K562 (cell line): ENCODE results near the gene KIRREL1. TPM values are rescaled to one million over a fixed set of nuclear protein-coding genes. Genes with fewer than 3 reads are reported as not detected.
A peak's percentile ranks its signal among the peaks of the same experiment; 100 is the strongest.

Experiments
- ATAC-seq: fragments of 200-7000 bp; cut with Tn5 transposase; 3 replicates; pipeline ENCODE4 v1.9.1; 2020; ENCODE audit warnings: moderate library complexity
- BruUV-seq: library from RNA; stranded (reverse); fragments of 400-500 nt; replicated peaks from 2 replicates; lab custom pipeline; 2021; lab: Mats Ljungman, UMichigan
- CTCF ChIA-PET: fragments of 300-600 bp; formaldehyde crosslinking; extraction: SDS; loops from one replicate; lab custom pipeline; 2021; ENCODE audit warnings: low intra/inter-chr PET ratio; lab: Yijun Ruan, JAX
- POLR2A ChIA-PET: fragments of 300-600, 350-650 bp; sonication (Branson Sonifier 250); formaldehyde crosslinking; extraction: SDS; loops from one replicate; lab custom pipeline; 2021; ENCODE audit warnings: antibody characterized with exemption, inconsistent platforms; lab: Yijun Ruan, JAX
- DNase-seq, 4 experiments: peaks; one replicate each; pipeline versions ENCODE4 v3.0.0 to v3.0.0-alpha.2; 2011 to 2018; ENCODE audit warnings: low spot score in 3 of 4, mixed read lengths in 3 of 4; ENCODE audit errors: extremely low read depth in 1 of 4
- FAIRE-seq: peaks from 2 replicates; lab custom pipeline; 2011; peaks lifted over from hg19 to GRCh38; lab: Jason Lieb, UNC
- H2AFZ ChIP-seq: 2 replicates; pipeline ENCODE4 v1.6.0; 2011; ENCODE audit warnings: low read depth, low read length, control low read depth, inconsistent platforms
- H3K27ac ChIP-seq: fragments of 200-600 bp; 3 replicates; pipeline ENCODE4 v1.8.0; 2011; ENCODE audit warnings: low read depth, mild to moderate bottlenecking, control low read depth, inconsistent platforms, low read length, moderate library complexity, mixed read lengths; ENCODE audit errors: extremely low read depth
- H3K27me3 ChIP-seq, 2 experiments: fragments of 300-600 bp in 1 of 2; 2 replicates in 1 of 2; 3 replicates in 1 of 2; pipeline versions ENCODE4 v1.6.0 to v1.8.0; 2011; ENCODE audit warnings: inconsistent platforms in 2 of 2, low read length in 2 of 2, mild to moderate bottlenecking in 1 of 2, mixed read lengths in 1 of 2, moderate library complexity in 1 of 2; ENCODE audit not compliant: control insufficient read depth in 2 of 2, insufficient read depth in 2 of 2
- H3K36me3 ChIP-seq: fragments of 300-600 bp; 3 replicates; pipeline ENCODE4 v1.8.0; 2011; ENCODE audit warnings: mild to moderate bottlenecking, low read length, inconsistent platforms; ENCODE audit not compliant: control insufficient read depth, insufficient read depth
- H3K4me1 ChIP-seq, 2 experiments: fragments of 200-600 bp in 1 of 2; replicated peaks in 1 of 2; 2 replicates in 1 of 2; 3 replicates in 1 of 2; pipeline versions ENCODE4 v1.5.1 to v1.8.0; 2011; ENCODE audit warnings: inconsistent platforms in 2 of 2, low read length in 2 of 2, mild to moderate bottlenecking in 1 of 2, mixed read lengths in 1 of 2, moderate library complexity in 1 of 2; ENCODE audit not compliant: control insufficient read depth in 2 of 2, insufficient read depth in 2 of 2
- H3K4me2 ChIP-seq: 2 replicates; pipeline ENCODE4 v1.6.1; 2011; ENCODE audit warnings: low read length, control low read depth, inconsistent platforms, mixed read lengths; ENCODE audit not compliant: insufficient read depth
- H3K4me3 ChIP-seq: fragments of 200-600 bp; sonication (generic), shearing (Covaris generic); 2 replicates; pipeline ENCODE4 v1.5.1; 2016; ENCODE audit warnings: control low read depth, inconsistent platforms
- H3K79me2 ChIP-seq: fragments of 200-600 bp; 3 replicates; pipeline ENCODE4 v1.8.0; 2011; ENCODE audit warnings: low read length, inconsistent platforms; ENCODE audit not compliant: control insufficient read depth, insufficient read depth
- H3K9ac ChIP-seq, 2 experiments: 2 replicates each; pipeline versions ENCODE4 v1.6.0 to v1.6.1; 2011; ENCODE audit warnings: low read depth in 2 of 2, low read length in 2 of 2, control low read depth in 1 of 2, inconsistent platforms in 1 of 2, mild to moderate bottlenecking in 1 of 2, mixed read lengths in 1 of 2; ENCODE audit not compliant: insufficient read depth in 1 of 2
- H3K9me1 ChIP-seq: one replicate; pipeline ENCODE4 v1.6.0; 2011; ENCODE audit warnings: inconsistent platforms, mild to moderate bottlenecking, low read length, moderate library complexity; ENCODE audit not compliant: control insufficient read depth, insufficient read depth
- H3K9me3 ChIP-seq: replicated peaks from 2 replicates; pipeline ENCODE4 v1.5.1; 2011; ENCODE audit warnings: low read depth, low read length, inconsistent platforms; ENCODE audit not compliant: control insufficient read depth, insufficient read depth
- H4K20me1 ChIP-seq: replicated peaks from 2 replicates; pipeline ENCODE4 v1.6.1; 2011; ENCODE audit warnings: low read length, inconsistent platforms, mixed read lengths; ENCODE audit not compliant: control insufficient read depth, insufficient read depth
- ARID1B ChIP-seq: fragments of 450-650 bp; IDR thresholded peaks from 2 replicates; pipeline ENCODE4 v1.6.1; 2016; ENCODE audit warnings: antibody characterized with exemption, mild to moderate bottlenecking, inconsistent platforms
- NCOA6 ChIP-seq: fragments of 450-650 bp; IDR thresholded peaks from 2 replicates; pipeline ENCODE4 v1.6.1; 2017; ENCODE audit warnings: mild to moderate bottlenecking
- NFIC ChIP-seq: fragments of 450-650 bp; IDR thresholded peaks from 2 replicates; pipeline ENCODE4 v1.6.1; 2017; ENCODE audit warnings: mild to moderate bottlenecking, inconsistent platforms
- NFIX ChIP-seq: fragments of 250-450 bp; sonication (Bioruptor Pico); IDR thresholded peaks from 2 replicates; pipeline ENCODE4 v1.4.0; 2020; ENCODE audit warnings: low read depth, mild to moderate bottlenecking, moderate library complexity
- NRF1 ChIP-seq, 2 experiments: fragments of 450-650 bp; IDR thresholded peaks in 1 of 2; conservative IDR thresholded peaks in 1 of 2; 2 replicates each; pipeline ENCODE4 v1.6.1; 2014; ENCODE audit warnings: mild to moderate bottlenecking in 2 of 2
- POLR2AphosphoS2 ChIP-seq: IDR thresholded peaks from 2 replicates; pipeline ENCODE4 v1.6.1; 2012; ENCODE audit warnings: low read length, improper control_type of control experiment
- PTRF ChIP-seq: fragments of 450-650 bp; IDR thresholded peaks from 2 replicates; pipeline ENCODE4 v1.6.1; 2016; ENCODE audit warnings: mild to moderate bottlenecking, missing genetic modification characterization, missing compliant biosample characterization
- ZNF445 ChIP-seq: fragments of 250-450 bp; sonication (Bioruptor Pico); IDR thresholded peaks from 2 replicates; pipeline ENCODE4 v1.4.0; 2020; ENCODE audit warnings: low read depth, mild to moderate bottlenecking, moderate library complexity
- ZNF668 ChIP-seq: fragments of 250-450 bp; sonication (Bioruptor Pico); IDR thresholded peaks from 2 replicates; pipeline ENCODE4 v1.8.0; 2022; ENCODE audit warnings: mild to moderate bottlenecking, inconsistent platforms
- WGBS: fragments of 100-300 bp; shearing (Covaris generic); methylation state at CpG from one replicate; pipeline ENCODE4 v1.1.6; 2016; ENCODE audit warnings: low coverage, mixed read lengths; ENCODE audit not compliant: insufficient coverage; ENCODE audit errors: missing lambda C conversion rate; 5-methylcytosine and 5-hydroxymethylcytosine counted together
- in situ Hi-C: fragments of 300-500 bp; cut with MboI; formaldehyde crosslinking; loops from 4 replicates; pipeline ENCODE4 v1.15.0; 2018; ENCODE audit warnings: inconsistent platforms, mixed read lengths
- intact Hi-C: fragments of 100-400 bp; cut with micrococcal nuclease; formaldehyde crosslinking; loops from 2 replicates; pipeline ENCODE4 v1.14.2; 2022
- polyA plus RNA-seq, 8 experiments: library from polyadenylated mRNA; depleted of rRNA in 4 of 8; stranded (reverse) in 5 of 8; unstranded in 3 of 8; fragments of >200 nt; fragmentation: Nextera tagmentation in 2 of 8; fragmentation: Illumina TruSeq in 1 of 8; extraction: Ambion mirVana in 2 of 8; extraction: Trizol in 1 of 8; gene quantifications; 2 replicates each; pipeline versions ENCODE4 v1.2.1 to v1.2.3, GENCODE V29; 2011 to 2014; ENCODE audit warnings: inconsistent platforms in 1 of 8, missing spikeins in 1 of 8
- total RNA-seq, 7 experiments: library from RNA; depleted of rRNA in 6 of 7; stranded (reverse); fragments of >200 nt in 6 of 7; fragmentation: Illumina TruSeq in 2 of 7; extraction: Trizol in 2 of 7; gene quantifications; 2 replicates each; pipeline versions ENCODE4 v1.2.1 to v1.2.3, GENCODE V29; 2011 to 2021; ENCODE audit warnings: low replicate concordance in 1 of 7
- TF ChIP-seq, protein P1 (sequence below): fragments of 450-650 bp; IDR thresholded peaks from 2 replicates; pipeline ENCODE4 v1.6.1; 2016; ENCODE audit warnings: antibody characterized with exemption
- TF ChIP-seq, protein P2 (sequence below): fragments of 250-450 bp; sonication (Bioruptor Pico); IDR thresholded peaks from 2 replicates; pipeline ENCODE4 v1.8.0; 2022; ENCODE audit warnings: inconsistent platforms

The KIRREL1 gene
- total and polyA plus RNA-seq, 9 of the 15 experiments (the other 6 are each of a cell fraction or from before 2014, with no cell fraction given): under 0.01 to 0.22 (median 0.03) TPM; not detected in 3

DNA sequence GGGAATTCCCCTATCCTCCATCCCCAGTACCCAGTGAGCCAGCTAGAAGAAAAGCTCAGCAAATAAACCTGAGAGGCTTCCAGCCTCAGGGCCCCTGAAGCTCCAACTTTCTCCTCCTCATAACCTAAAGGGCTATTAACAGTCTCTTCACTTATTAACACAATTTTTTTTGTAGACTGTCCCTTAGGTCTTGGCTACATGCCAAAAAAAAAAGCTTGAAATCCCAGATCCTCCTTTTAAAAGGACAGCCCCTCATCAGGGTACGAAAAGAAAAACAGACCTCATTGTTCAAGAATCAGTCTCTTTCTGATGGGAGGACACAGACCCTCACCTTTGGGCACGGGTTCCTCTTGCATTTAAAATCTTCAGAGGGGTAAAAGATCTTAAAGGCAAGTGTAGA lies 114.5 kb downstream of the KIRREL1 start:
- CTCF ChIA-PET: no interaction called here
- FAIRE-seq (no peak), ATAC-seq (no peak), DNase-seq (no peak)
- Histone ChIP-seq H3K79me2 (no peaks in the 10 kb centered on the region), H3K27ac (no peak overlapping the region), H2AFZ (no peak overlapping the region), H4K20me1 (no peaks in the 10 kb centered on the region), H3K4me1 (no peaks in the 10 kb centered on the region), H3K4me3 (no peak overlapping the region), H3K27me3 (peaks cover 6 to 7% of the 10 kb centered on the region in 2 experiments; a peak in 2 of 5 replicates), H3K9me3 (peaks cover 5% of the 10 kb centered on the region), H3K9me1 (no peaks in the 10 kb centered on the region), H3K36me3 (no peaks in the 10 kb centered on the region), H3K4me2 (no peak overlapping the region), H3K9ac (no peak overlapping the region)
- in situ Hi-C loops: no loop called here
- intact Hi-C loops: no loop called here
- WGBS: 7% methylated on average over 2 of the region's 2 CpGs
- TF ChIP-seq PTRF (tag) (no peak), ZNF445 (no peak), NCOA6 (no peak), NFIX (CRISPR knock-in tag) (peak; percentile 84), NRF1 (conservative IDR thresholded peaks at IDR 0.05 in 1 of 2, IDR thresholded peaks at IDR 0.05 in 1 of 2) (no peak), NFIC (peak; percentile 91), ZNF668 (CRISPR knock-in tag) (no peak), ARID1B (no peak), POLR2AphosphoS2 (no peak)
- TF ChIP-seq, protein P1, sequence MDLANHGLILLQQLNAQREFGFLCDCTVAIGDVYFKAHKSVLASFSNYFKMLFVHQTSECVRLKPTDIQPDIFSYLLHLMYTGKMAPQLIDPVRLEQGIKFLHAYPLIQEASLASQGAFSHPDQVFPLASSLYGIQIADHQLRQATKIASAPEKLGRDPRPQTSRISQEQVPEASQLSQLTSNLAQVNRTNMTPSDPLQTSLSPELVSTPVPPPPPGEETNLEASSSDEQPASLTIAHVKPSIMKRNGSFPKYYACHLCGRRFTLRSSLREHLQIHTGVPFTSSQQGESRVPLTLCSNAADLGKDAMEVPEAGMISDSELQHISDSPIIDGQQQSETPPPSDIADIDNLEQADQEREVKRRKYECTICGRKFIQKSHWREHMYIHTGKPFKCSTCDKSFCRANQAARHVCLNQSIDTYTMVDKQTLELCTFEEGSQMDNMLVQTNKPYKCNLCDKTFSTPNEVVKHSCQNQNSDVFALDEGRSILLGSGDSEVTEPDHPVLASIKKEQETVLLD: no peak
- TF ChIP-seq, protein P2, sequence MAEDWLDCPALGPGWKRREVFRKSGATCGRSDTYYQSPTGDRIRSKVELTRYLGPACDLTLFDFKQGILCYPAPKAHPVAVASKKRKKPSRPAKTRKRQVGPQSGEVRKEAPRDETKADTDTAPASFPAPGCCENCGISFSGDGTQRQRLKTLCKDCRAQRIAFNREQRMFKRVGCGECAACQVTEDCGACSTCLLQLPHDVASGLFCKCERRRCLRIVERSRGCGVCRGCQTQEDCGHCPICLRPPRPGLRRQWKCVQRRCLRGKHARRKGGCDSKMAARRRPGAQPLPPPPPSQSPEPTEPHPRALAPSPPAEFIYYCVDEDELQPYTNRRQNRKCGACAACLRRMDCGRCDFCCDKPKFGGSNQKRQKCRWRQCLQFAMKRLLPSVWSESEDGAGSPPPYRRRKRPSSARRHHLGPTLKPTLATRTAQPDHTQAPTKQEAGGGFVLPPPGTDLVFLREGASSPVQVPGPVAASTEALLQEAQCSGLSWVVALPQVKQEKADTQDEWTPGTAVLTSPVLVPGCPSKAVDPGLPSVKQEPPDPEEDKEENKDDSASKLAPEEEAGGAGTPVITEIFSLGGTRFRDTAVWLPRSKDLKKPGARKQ (CRISPR knock-in tag): no peak
- no TSS peak for BruUV-seq
- POLR2A ChIA-PET: no interaction called here
